ENCODE results near the gene CEACAM7.
"Not testable (repeated sequence)": the region's sequence is repeated elsewhere in the genome, so short reads cannot be mapped to it uniquely, and the experiment has no call there.

CEACAM7 gene

DNA sequence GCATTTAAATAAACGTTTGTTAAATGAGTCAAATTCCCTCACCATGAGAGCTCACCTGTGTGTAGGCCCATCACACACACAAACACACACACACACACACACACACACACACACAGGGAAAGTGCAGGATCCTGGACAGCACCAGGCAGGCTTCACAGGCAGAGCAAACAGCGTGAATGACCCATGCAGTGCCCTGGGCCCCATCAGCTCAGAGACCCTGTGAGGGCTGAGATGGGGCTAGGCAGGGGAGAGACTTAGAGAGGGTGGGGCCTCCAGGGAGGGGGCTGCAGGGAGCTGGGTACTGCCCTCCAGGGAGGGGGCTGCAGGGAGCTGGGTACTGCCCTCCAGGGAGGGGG, 11.9 kb upstream of the CEACAM7 start:
- DNase-seq, result no peak

DNA sequence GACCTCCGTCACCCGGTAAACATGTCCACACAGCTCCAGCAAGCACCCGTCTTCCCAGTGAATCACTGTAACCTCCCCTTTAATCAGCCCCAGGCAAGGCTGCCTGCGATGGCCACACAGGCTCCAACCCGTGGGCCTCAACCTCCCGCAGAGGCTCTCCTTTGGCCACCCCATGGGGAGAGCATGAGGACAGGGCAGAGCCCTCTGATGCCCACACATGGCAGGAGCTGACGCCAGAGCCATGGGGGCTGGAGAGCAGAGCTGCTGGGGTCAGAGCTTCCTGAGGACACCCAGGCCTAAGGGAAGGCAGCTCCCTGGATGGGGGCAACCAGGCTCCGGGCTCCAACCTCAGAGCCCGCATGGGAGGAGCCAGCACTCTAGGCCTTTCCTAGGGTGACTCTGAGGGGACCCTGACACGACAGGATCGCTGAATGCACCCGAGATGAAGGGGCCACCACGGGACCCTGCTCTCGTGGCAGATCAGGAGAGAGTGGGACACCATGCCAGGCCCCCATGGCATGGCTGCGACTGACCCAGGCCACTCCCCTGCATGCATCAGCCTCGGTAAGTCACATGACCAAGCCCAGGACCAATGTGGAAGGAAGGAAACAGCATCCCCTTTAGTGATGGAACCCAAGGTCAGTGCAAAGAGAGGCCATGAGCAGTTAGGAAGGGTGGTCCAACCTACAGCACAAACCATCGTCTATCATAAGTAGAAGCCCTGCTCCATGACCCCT, 11.3 kb upstream of the CEACAM7 start:
- DNase-seq, result no peak

DNA sequence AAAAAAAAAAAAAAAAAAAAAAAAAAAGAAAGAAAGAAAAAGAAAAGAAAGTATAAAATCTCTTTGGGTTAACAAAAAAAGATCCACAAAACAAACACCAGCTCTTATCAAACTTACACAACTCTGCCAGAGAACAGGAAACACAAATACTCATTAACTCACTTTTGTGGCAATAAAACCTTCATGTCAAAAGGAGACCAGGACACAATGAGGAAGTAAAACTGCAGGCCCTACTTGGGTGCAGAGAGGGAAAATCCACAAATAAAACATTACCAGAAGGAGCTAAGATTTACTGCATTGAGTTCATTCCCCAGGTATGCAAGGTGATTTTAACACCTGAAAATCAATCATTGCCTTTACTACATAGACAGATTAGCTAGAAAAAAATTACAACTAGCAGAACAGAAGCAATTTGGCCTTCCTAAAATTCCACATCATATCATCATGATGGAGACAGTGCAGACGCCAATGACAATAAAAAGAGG, 10.7 kb upstream of the CEACAM7 start:
- no peak for DNase-seq

- DNase-seq, result no peak
Observed at GRCh38 chr19:41697198-41697855, 9.3 kb upstream of the CEACAM7 start.

DNA sequence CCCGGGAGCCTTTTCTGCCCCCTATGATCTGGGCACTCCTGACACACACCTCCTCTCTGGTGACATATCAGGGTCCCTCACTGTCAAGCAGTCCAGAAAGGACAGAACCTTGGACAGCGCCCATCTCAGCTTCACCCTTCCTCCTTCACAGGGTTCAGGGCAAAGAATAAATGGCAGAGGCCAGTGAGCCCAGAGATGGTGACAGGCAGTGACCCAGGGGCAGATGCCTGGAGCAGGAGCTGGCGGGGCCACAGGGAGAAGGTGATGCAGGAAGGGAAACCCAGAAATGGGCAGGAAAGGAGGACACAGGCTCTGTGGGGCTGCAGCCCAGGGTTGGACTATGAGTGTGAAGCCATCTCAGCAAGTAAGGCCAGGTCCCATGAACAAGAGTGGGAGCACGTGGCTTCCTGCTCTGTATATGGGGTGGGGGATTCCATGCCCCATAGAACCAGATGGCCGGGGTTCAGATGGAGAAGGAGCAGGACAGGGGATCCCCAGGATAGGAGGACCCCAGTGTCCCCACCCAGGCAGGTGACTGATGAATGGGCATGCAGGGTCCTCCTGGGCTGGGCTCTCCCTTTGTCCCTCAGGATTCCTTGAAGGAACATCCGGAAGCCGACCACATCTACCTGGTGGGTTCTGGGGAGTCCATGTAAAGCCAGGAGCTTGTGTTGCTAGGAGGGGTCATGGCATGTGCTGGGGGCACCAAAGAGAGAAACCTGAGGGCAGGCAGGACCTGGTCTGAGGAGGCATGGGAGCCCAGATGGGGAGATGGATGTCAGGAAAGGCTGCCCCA, 8.5 kb upstream of the CEACAM7 start:
- DNase-seq, result no peak

DNA sequence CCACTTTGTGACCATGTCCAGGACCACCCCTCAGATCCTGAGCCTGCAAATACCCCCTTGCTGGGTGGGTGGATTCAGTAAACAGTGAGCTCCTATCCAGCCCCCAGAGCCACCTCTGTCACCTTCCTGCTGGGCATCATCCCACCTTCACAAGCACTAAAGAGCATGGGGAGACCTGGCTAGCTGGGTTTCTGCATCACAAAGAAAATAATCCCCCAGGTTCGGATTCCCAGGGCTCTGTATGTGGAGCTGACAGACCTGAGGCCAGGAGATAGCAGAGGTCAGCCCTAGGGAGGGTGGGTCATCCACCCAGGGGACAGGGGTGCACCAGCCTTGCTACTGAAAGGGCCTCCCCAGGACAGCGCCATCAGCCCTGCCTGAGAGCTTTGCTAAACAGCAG, 7.7 kb upstream of the CEACAM7 start:
- no peak for DNase-seq

DNA sequence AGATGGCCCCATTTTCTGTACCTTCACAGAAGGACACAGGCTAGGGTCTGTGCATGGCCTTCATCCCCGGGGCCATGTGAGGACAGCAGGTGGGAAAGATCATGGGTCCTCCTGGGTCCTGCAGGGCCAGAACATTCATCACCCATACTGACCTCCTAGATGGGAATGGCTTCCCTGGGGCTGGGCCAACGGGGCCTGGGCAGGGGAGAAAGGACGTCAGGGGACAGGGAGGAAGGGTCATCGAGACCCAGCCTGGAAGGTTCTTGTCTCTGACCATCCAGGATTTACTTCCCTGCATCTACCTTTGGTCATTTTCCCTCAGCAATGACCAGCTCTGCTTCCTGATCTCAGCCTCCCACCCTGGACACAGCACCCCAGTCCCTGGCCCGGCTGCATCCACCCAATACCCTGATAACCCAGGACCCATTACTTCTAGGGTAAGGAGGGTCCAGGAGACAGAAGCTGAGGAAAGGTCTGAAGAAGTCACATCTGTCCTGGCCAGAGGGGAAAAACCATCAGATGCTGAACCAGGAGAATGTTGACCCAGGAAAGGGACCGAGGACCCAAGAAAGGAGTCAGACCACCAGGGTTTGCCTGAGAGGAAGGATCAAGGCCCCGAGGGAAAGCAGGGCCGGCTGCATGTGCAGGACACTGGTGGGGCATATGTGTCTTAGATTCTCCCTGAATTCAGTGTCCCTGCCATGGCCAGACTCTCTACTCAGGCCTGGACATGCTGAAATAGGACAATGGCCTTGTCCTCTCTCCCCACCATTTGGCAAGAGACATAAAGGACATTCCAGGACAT, 7.0 kb upstream of the CEACAM7 start:
- DNase-seq, result no peak

DNA sequence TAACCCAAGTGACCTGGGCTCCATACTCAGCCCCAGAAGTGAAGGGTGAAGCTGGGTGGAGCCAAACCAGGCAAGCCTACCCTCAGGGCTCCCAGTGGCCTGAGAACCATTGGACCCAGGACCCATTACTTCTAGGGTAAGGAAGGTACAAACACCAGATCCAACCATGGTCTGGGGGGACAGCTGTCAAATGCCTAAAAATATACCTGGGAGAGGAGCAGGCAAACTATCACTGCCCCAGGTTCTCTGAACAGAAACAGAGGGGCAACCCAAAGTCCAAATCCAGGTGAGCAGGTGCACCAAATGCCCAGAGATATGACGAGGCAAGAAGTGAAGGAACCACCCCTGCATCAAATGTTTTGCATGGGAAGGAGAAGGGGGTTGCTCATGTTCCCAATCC, 6.1 kb upstream of the CEACAM7 start:
- DNase-seq, result no peak

GRCh38 chr19:41691268-41691970, 3.3 kb upstream of the CEACAM7 start:
- DNase-seq, result peak; percentile 14

GRCh38 chr19:41690801-41691065, 2.7 kb upstream of the CEACAM7 start:
- no peak for DNase-seq

DNA sequence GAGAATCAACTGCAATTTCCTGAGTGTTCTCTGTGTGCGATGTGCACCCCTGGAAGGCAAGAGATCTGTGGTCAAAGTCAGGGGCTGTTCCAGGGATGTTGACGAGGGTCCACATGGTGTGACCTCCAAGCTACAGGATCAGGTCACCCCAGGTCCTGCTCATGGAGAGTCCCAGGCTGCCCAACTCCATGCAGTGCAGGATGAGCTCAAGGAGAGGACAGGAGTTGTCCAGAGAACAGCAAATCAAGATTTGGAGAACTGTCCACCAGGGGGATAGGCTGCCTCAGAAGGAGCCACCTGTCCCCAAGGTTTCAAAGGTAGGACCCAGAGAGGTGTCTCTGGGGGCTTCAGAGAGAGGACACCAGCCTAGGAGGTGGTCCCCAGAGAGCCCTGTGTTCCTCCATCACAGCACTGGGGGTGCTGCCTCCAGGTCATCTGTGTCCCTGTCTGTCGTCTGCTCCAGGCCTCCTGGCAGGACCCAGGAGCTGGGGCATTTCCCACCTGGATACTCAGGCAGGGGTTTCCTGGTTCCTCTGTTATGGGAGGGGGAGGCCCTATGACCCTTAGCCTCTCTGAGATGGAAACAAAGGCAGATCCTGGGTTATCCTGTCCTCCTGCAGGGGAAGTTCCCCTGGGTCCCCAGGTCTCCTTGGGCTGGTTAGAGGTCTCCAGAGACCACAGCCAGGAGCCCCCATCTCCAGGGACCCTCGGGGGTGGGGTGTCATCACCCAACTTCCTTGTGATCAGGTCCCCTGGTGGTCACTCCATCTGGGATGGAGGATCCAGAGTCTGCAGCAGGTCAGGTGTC, 2.1 kb upstream of the CEACAM7 start:
- DNase-seq, result no peak

DNA sequence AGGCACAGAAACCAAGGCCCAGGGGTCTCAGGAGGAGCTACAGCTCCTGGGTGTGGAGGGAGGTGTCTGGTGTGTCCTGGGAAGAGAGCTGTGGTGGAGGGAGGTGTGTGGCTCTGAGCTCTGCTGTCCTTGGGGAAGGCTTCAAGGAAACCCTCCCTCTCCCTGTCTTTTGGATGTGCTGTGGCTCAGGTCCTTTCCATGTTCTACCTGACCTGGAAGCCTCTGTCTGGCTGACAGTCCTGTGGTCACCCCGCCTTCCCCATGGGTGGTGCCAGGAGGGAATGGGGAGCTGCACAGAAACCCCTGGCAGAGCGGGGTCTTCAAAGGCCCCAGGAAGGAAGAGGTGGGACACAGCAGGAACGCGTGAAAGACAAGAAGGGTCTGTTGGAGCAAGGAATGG, 617 bp upstream of the CEACAM7 start:
- no peak for DNase-seq

GRCh38 chr19:41687419-41687818, 651 bp downstream of the CEACAM7 start:
- DNase-seq, result no peak

DNA sequence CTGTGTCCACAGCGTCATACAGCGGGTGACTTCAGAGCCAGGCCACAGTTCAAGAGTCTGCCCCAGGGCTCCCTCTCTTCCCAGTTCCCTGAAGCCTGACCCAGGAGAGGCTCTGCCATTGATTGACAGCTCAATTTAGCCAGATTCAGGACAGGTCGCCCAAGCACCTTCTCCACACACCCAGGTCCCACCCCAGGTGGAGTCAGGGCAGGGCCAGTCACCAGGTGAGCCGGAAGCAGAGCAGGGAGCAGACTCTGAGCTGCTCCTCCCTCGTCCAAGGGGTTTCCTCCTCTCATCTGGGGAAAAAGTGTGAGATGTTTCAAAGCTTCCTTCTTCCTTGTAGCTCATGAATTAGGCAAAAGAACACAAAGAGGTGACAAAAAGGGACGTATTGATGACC, 5.6 kb downstream of the CEACAM7 start:
- DNase-seq, result no peak

- no peak for DNase-seq
Observed at GRCh38 chr19:41671486-41671885, 16.6 kb downstream of the CEACAM7 start.

DNA sequence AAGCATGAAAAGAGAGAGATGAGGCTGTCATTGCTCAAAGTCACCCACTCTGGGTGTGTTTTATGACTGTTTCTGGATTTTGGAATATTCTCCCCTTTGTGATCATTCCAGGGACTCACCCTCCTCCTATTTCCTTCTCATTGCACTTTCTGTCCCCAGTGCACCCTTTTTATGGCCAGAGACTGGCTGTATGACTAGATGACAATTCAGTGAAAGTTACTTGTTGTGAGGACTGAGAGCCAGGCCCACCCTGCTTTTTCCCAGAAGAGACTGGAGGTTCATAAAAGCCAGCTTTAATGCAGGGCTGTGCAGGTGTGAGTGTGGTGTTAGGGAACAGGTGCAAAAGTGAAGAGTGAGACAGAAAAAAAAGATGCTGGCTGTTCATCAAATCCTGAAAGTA, 17.3 kb downstream of the CEACAM7 start:
- no peak for DNase-seq

DNA sequence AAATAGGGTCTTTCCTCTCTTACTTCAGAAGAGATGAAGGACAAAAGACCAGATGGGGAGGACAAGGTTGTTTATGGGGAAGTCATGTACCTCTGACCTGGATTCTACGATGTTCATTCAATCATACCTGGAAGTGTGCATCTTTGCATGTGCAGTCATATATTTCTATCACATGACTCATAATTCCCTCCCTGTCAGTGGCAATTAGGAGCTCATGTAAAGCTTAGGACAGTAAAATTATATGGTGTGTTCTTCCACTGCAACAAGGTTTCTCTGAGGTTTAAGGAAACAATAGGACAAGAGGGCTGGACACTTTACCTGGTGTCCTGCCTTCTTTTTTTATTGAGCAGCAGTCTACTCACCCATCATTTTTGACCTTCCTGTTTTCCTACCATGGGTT, 19.8 kb downstream of the CEACAM7 start:
- no peak for DNase-seq

- no peak for DNase-seq
Observed at GRCh38 chr19:41666075-41666474, 22.0 kb downstream of the CEACAM7 start.

GRCh38 chr19:41657157-41657556, 30.9 kb downstream of the CEACAM7 start:
- no peak for DNase-seq

DNA sequence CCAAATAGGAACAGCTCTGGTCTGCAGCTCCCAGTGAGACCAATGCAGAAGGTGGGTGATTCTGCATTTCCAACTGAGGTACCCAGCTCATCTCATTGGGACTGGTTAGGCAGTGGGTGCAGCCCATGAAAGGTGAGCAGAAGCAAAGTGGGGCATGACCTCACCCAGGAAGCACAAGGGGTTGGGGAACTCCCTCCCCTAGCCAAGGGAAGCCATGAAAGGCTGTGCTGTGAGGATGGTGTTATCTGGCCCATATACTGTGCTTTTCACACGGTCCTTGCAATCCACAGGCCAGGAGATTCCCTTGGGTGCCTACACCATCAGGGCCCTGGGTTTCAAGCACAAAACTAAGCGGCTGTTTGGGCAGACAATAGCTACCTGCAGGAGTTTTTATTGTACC, 31.3 kb downstream of the CEACAM7 start:
- not testable (repeated sequence) for DNase-seq

GRCh38 chr19:41652250-41652649, 35.8 kb downstream of the CEACAM7 start:
- DNase-seq, result no peak

GRCh38 chr19:41649827-41650226, 38.2 kb downstream of the CEACAM7 start:
- no peak for DNase-seq

Data from activated CD4-positive, alpha-beta T cell treated with anti-CD3 and anti-CD28 coated beads, Interleukin-2, amount 50 U/mL, for 1 hour (primary cell).